Esophagus mucosa (tissue), 1 donor: ENCODE measurements around the gene GORASP1. TPM values are rescaled to one million over a fixed set of nuclear protein-coding genes. Genes with fewer than 3 reads are reported as not detected.
"Not testable (repeated sequence)": the region's sequence is repeated elsewhere in the genome, so short reads cannot be mapped to it uniquely, and the experiment has no call there.

ENCODE experiments used
- ATAC-seq: fragments of 200-7000 bp; cut with Tn5 transposase; one replicate; pipeline ENCODE4 v1.9.1; 2020
- total RNA-seq: library from RNA; stranded (reverse); gene quantifications from one replicate; pipeline ENCODE4 v1.2.4, GENCODE V29; 2023
- donor health status: DM: yes; HTN: yes; CAD: no.

The GORASP1 gene
- total RNA-seq, 1 donor from 2014 or later, result 23.5 TPM

DNA sequence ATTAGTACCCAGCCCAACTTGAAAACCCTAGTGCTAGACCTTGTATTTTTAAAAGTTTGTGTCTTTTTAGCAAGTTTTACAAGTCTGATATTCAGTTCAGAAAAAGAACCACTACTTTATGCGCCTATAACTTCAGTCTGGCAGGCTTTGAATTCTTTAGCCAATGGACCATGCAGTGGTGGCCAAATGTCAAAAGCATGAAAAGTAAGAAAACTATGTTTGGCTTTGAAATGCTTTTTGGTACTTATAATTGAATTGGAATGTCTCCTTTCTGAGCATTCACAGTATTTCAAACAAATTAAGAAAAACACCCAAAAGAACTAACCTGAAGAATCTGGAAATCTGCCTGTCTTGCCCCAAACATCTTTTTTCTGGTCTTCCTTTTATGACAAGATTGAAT, 42.8 kb downstream of the GORASP1 start:
- no peak for ATAC-seq

DNA sequence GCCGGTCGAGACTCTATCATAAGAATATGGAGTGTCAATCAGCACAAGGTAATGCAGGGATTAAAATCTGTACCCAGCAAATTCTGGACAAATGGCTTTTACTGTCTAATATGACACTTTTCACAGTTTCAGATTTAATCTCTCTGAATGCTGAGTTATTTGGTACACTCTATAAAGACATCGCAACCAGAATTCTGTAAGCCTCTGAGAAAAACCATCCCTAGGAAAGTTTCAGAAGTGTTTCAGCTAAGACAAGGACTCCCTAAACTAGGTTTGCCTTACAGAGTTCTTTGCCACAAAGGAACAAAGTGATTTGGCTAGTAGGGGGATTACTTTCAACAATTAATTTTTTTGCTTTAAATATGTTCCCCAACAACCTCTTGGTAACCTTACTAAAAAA, 44.3 kb downstream of the GORASP1 start:
- ATAC-seq, result no peak

GRCh38 chr3:39062180-39062579, 45.2 kb downstream of the GORASP1 start:
- ATAC-seq, result no peak

- ATAC-seq, result not testable (repeated sequence)
Measured at GRCh38 chr3:39061228-39061627, 46.2 kb downstream of the GORASP1 start.

DNA sequence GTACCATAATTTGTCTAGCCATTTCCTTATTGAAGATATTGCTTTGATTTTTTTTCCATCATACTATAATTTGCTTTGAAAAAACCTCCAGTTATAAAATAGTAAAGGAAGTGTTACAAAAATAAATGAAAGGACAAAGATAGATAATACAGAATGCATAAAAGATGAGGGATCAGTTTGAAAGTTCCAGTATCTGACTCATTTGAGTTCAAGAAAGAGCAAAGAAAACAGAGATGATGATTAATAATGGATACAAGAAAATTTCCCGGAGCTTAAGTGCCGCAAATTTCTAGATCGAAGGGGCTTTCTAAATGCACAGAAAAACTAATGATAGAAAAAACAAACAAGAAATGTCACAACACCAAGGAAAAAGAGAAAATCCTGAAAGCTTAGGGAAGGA, 51.3 kb downstream of the GORASP1 start:
- no peak for ATAC-seq

GRCh38 chr3:39053696-39054095, 53.7 kb downstream of the GORASP1 start:
- ATAC-seq, result no peak

DNA sequence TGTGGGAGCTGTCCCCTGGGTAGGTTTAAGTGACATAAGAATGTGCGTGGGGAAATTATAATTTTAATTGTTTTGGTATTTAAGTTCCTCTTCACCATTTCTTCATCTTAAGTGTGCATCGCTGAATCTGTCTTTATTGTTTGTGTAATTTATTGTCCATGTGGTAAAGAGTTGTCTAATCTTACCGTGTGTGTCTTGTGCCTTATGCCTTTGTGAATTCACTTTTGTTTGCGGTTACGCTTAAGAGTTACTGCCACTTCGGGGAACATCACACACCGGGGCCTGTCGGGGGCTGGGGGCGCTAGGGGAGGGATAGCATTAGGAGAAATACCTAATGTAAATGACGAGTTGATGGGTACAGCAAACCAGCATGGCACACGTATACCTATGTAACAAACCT, 54.8 kb downstream of the GORASP1 start:
- ATAC-seq, result no peak

GRCh38 chr3:39051649-39052561, 55.5 kb downstream of the GORASP1 start, which contains the start of the genes SCN11A and WDR48:
SCN11A (minus strand) TSS chr3:39051944; CDS start chr3:38950362, 101,582 bp downstream.
WDR48 (plus strand) TSS chr3:39052016; CDS start chr3:39052026, 10 bp downstream.
- ATAC-seq, result peak; percentile 99

DNA sequence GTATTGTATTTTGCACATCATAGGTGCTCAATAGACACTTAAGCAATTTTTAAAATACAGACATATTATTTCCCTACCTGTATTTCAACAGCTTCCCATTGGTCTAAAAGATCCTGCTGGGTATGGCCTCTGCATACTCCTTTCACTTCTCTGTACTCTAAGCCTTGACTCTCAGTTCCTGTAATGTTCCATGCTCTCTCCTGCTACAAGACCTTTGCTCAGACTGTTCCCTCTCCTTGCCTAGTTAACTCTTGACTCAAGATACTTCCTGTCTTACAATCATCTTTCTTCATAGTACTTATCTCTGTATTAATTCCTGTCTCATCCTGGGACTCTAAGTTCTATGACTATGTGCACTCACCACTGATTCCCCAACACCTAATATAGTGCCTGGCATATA, 57.4 kb downstream of the GORASP1 start:
- ATAC-seq, result no peak

Other genes with a start within 250 kb of the GORASP1 start
- gene SCN11A, start 55.7 kb downstream of the GORASP1 start, total RNA-seq, result 0.04 TPM
- gene WDR48, start 55.6 kb downstream of the GORASP1 start, total RNA-seq, result 17.5 TPM
- gene TTC21A, start 53 bp upstream of the GORASP1 start, total RNA-seq, result 2.3 TPM
- gene CSRNP1, start 46.0 kb upstream of the GORASP1 start, total RNA-seq, result 15.4 TPM
- gene XIRP1, start 85.0 kb upstream of the GORASP1 start, total RNA-seq, result not detected
- gene CX3CR1, start 172.4 kb upstream of the GORASP1 start, total RNA-seq, result 0.84 TPM
- 0.16 TPM for gene CCR8, start 222.1 kb upstream of the GORASP1 start, total RNA-seq